Endothelial cell of umbilical vein (primary cell): ENCODE measurements around the gene ANO6. TPM values are rescaled to one million over a fixed set of nuclear protein-coding genes. Genes with fewer than 3 reads are reported as not detected.

Experiments used
- BruUV-seq: library from RNA; stranded (reverse); fragments of 400-500 nt; replicated peaks from 2 replicates; lab custom pipeline; 2021; lab: Mats Ljungman, UMichigan
- CTCF ChIA-PET: fragments of 300-600, 350-600 bp; sonication (Branson Sonifier 250); formaldehyde crosslinking; loops from one replicate; lab custom pipeline; 2021; ENCODE audit warnings: antibody characterized with exemption, inconsistent platforms; lab: Charles Lee
- POLR2A ChIA-PET: fragments of 300-600, 350-600 bp; sonication (Branson Sonifier 250); formaldehyde crosslinking; loops from one replicate; lab custom pipeline; 2021; ENCODE audit warnings: antibody characterized with exemption, inconsistent platforms; lab: Charles Lee
- DNase-seq: peaks from one replicate; pipeline ENCODE4 v3.0.0-alpha.2; 2011; ENCODE audit warnings: low read depth, low spot score
- FAIRE-seq: peaks from 2 replicates; lab custom pipeline; 2011; peaks lifted over from hg19 to GRCh38; lab: Jason Lieb, UNC
- H2AFZ ChIP-seq: 2 replicates; pipeline ENCODE4 v1.6.0; 2012; ENCODE audit warnings: low read depth, low read length, control low read depth, inconsistent platforms
- H3K27ac ChIP-seq: 2 replicates; pipeline ENCODE4 v1.5.1; 2011; ENCODE audit warnings: low read depth, mild to moderate bottlenecking, control low read depth, low read length, moderate library complexity; ENCODE audit not compliant: insufficient read depth
- H3K27me3 ChIP-seq, 2 experiments: 2 replicates each; pipeline versions ENCODE4 v1.6.0 to v1.6.1; 2011; ENCODE audit warnings: low read length in 2 of 2, mixed read lengths in 1 of 2; ENCODE audit not compliant: control insufficient read depth in 2 of 2, insufficient read depth in 2 of 2
- H3K36me3 ChIP-seq, 2 experiments: 2 replicates in 1 of 2; 3 replicates in 1 of 2; pipeline ENCODE4 v1.5.1; 2011; ENCODE audit warnings: low read length in 2 of 2, mild to moderate bottlenecking in 1 of 2, moderate library complexity in 1 of 2; ENCODE audit not compliant: control insufficient read depth in 2 of 2, insufficient read depth in 2 of 2; ENCODE audit errors: extremely low read depth in 1 of 2
- H3K4me1 ChIP-seq: 3 replicates; pipeline ENCODE4 v1.5.1; 2011; ENCODE audit warnings: mild to moderate bottlenecking, low read length; ENCODE audit not compliant: control insufficient read depth, insufficient read depth; ENCODE audit errors: extremely low read depth
- H3K4me2 ChIP-seq: 2 replicates; pipeline ENCODE4 v1.6.1; 2011; ENCODE audit warnings: low read length, control low read depth, mixed read lengths; ENCODE audit not compliant: insufficient read depth
- H3K4me3 ChIP-seq, 3 experiments: fragments of 200-600 bp in 1 of 3; sonication (generic), shearing (Covaris generic) in 1 of 3; replicated peaks in 1 of 3; 2 replicates each; pipeline ENCODE4 v1.5.1; 2011 to 2016; ENCODE audit warnings: control low read depth in 3 of 3, low read length in 3 of 3, mild to moderate bottlenecking in 2 of 3, inconsistent platforms in 1 of 3, low read depth in 1 of 3, moderate library complexity in 1 of 3; ENCODE audit not compliant: insufficient read depth in 1 of 3
- H3K79me2 ChIP-seq: 2 replicates; pipeline ENCODE4 v1.6.0; 2012; ENCODE audit warnings: low read length, inconsistent platforms; ENCODE audit not compliant: control insufficient read depth, insufficient read depth
- H3K9ac ChIP-seq: replicated peaks from 2 replicates; pipeline ENCODE3; 2011; ENCODE audit warnings: low read length, control low read depth; ENCODE audit not compliant: insufficient read depth; ENCODE audit errors: extremely low read depth
- H3K9me1 ChIP-seq: replicated peaks from 3 replicates; pipeline ENCODE4 v1.6.0; 2011; ENCODE audit warnings: mild to moderate bottlenecking, low read length; ENCODE audit not compliant: control insufficient read depth, insufficient read depth; ENCODE audit errors: extremely low read depth
- H3K9me3 ChIP-seq: replicated peaks from 2 replicates; pipeline ENCODE4 v1.5.1; 2012; ENCODE audit warnings: low read length, inconsistent platforms; ENCODE audit not compliant: control insufficient read depth, insufficient read depth
- H4K20me1 ChIP-seq: replicated peaks from 2 replicates; pipeline ENCODE3; 2011; ENCODE audit warnings: mild to moderate bottlenecking, low read length; ENCODE audit not compliant: control insufficient read depth, insufficient read depth; ENCODE audit errors: extremely low read depth
- CTCF ChIP-seq, 2 donors: IDR thresholded peaks; 1 replicate in 1 of 2; 2 replicates in 1 of 2; pipeline ENCODE4 v1.5.1; 2011; ENCODE audit warnings: low read length in 2 of 2, mild to moderate bottlenecking in 2 of 2, moderate library complexity in 2 of 2, control low read depth in 1 of 2, inconsistent platforms in 1 of 2, low read depth in 1 of 2; ENCODE audit not compliant: insufficient read depth in 1 of 2; ENCODE audit errors: extremely low read depth in 1 of 2
- EZH2 ChIP-seq: IDR thresholded peaks from 2 replicates; pipeline ENCODE4 v1.6.1; 2012; ENCODE audit warnings: borderline replicate concordance, low read depth, mild to moderate bottlenecking, moderate library complexity, low read length, inconsistent platforms; ENCODE audit not compliant: severe bottlenecking
- FOS ChIP-seq: IDR thresholded peaks from 2 replicates; pipeline ENCODE4 v1.6.1; 2011; ENCODE audit warnings: mild to moderate bottlenecking, low read length, moderate library complexity, borderline replicate concordance; ENCODE audit not compliant: insufficient read depth
- GATA2 ChIP-seq: IDR thresholded peaks from 2 replicates; pipeline ENCODE4 v1.7.0; 2011; ENCODE audit warnings: low read depth, mild to moderate bottlenecking, moderate library complexity, mixed read lengths, low read length; ENCODE audit not compliant: insufficient read length, insufficient read depth
- JUN ChIP-seq: IDR thresholded peaks from 2 replicates; pipeline ENCODE4 v1.6.1; 2011; ENCODE audit warnings: borderline replicate concordance, low read depth; ENCODE audit not compliant: insufficient read length, insufficient read depth
- MYC ChIP-seq: IDR thresholded peaks from one replicate; pipeline ENCODE4 v1.6.1; 2011; ENCODE audit warnings: mild to moderate bottlenecking, low read depth, low read length
- POLR2A ChIP-seq: IDR thresholded peaks from 2 replicates; pipeline ENCODE4 v1.6.1; 2012; ENCODE audit warnings: low read depth, mild to moderate bottlenecking, control low read depth, low read length
- POLR2AphosphoS5 ChIP-seq: IDR thresholded peaks from 2 replicates; pipeline ENCODE4 v1.6.1; 2012; ENCODE audit warnings: low read depth, mild to moderate bottlenecking, control low read depth, low read length, moderate library complexity; ENCODE audit not compliant: insufficient read depth
- dilution Hi-C: fragments of 300-500 bp; cut with MboI; formaldehyde crosslinking; loops from one replicate; pipeline ENCODE4 v1.15.0; 2019; ENCODE audit warnings: low sequenced_read_pairs; ENCODE audit not compliant: extremely low pct_ligation_motif_present
- intact Hi-C: fragments of 100-400 bp; cut with micrococcal nuclease; formaldehyde crosslinking; loops from one replicate; pipeline ENCODE4 v1.10.0; 2022
- polyA plus RNA-seq, 4 experiments: library from polyadenylated mRNA; depleted of rRNA in 3 of 4; stranded (reverse) in 3 of 4; unstranded in 1 of 4; fragments of >200 nt; gene quantifications; 2 replicates each; pipeline versions ENCODE4 v1.2.1 to v1.2.3, GENCODE V29; 2011 to 2012; ENCODE audit warnings: missing spikeins in 1 of 4
- total RNA-seq: library from RNA; stranded (reverse); gene quantifications from 2 replicates; pipeline ENCODE4 v1.2.3, GENCODE V29; 2021
- TF ChIP-seq, protein P1 (sequence below): IDR thresholded peaks from 2 replicates; pipeline ENCODE4 v1.6.1; 2011; ENCODE audit not compliant: insufficient read depth, insufficient read length

Gene ANO6
- total and polyA plus RNA-seq, 2 donors (not counting 3 experiments of a cell fraction or from before 2014, with no cell fraction given) = 21.3 to 67.6 TPM

DNA sequence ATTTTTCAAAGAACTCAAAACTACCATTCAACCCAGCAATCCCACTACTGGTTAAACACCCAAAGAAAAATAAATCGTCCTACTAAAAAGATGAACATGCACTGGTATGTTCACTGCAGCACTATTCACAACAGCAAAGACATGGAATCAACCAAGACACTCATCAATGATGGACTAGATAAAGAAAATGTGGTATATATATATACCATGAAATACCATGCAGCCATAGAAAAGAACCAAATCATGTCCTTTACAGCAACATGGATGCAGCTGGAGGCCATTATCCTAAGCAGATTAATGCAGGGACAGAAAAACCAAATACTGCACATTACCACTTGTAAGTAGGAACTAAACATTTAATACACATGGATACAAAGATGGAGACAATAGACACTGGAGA is 3.8 kb upstream of the ANO6 start:
- Histone ChIP-seq H3K27me3 (no peaks in the 10 kb centered on the region), H3K9me3 (no peaks in the 10 kb centered on the region), H3K4me3 (no peak overlapping the region), H3K9ac (no peak overlapping the region), H3K27ac (no peak overlapping the region), H3K9me1 (no peaks in the 10 kb centered on the region), H3K4me2 (no peak overlapping the region), H3K4me1 (peaks cover 6% of the 10 kb centered on the region), H3K79me2 (peaks cover 10% of the 10 kb centered on the region), H4K20me1 (no peaks in the 10 kb centered on the region), H2AFZ (no peak overlapping the region), H3K36me3 (no peaks in the 10 kb centered on the region)
- CTCF ChIA-PET = interaction anchor here (1.5 kb wide), 1 partner anchor 177 kb away, joined by 7 read pairs; no protein-coding TSS in a partner anchor
- intact Hi-C loops = no loop called here
- TF ChIP-seq MYC (no peak), CTCF (IDR thresholded peaks at IDR 0.05; ENCODE audit: extremely low read depth in 1 of 2, insufficient read depth in 1 of 2, low read depth in 1 of 2, low read length in 2 of 2) (no peak), GATA2 (no peak), POLR2AphosphoS5 (no peak), EZH2 (no peak), FOS (no peak), JUN (no peak), POLR2A (no peak)
- TF ChIP-seq, protein P1, sequence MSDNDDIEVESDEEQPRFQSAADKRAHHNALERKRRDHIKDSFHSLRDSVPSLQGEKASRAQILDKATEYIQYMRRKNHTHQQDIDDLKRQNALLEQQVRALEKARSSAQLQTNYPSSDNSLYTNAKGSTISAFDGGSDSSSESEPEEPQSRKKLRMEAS = no peak
- POLR2A ChIA-PET = no interaction called here
- dilution Hi-C loops = no loop called here
- no peak for FAIRE-seq
- BruUV-seq = no TSS peak
- no peak for DNase-seq
